Amniotic stem cell (primary cell): Measurements from ENCODE around the gene COG6.
A peak's percentile ranks its signal among the peaks of the same experiment; 100 is the strongest.

Source experiments
- DNase-seq: peaks from one replicate; lab custom pipeline; 2025; lab: John Stamatoyannopoulos, UW

The COG6 gene

DNA sequence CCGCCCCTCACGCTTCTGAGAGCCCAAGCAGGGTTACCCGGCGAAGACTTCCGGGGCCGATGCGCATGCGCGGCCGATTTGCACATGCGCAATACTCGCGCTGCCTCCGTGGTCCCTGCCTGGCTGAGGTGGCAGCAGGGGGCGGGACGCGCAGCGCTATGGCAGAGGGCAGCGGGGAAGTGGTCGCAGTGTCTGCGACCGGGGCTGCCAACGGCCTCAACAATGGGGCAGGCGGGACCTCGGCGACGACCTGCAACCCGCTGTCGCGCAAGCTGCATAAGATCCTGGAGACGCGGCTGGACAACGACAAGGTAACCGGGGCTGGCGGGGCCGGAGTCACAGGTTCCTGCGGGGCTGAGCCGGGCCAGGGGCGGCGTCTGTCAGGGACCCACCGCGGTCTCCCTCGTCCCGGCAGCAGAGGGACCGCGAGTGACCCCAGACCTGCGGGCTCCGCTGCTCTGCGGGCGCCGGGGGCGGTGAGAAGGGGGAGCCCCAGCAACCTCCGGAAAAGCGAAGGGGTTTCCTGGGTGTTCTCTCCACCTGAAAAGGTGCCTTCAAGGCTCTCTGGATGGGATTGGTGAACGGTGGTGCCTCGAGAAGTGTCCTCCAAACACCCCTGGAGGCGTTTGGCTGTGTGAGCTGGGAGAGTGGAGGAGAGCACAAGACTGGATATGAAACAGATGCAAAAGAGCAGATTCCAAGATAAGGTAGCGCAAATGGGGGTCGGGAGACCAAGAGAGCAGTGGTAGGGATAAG is at the start of gene COG6:
COG6 (plus strand) TSS at position 94 of the 756 bp plus-strand sequence; CDS start at position 159, 65 bp downstream.
- DNase-seq = peak; percentile 61

DNA sequence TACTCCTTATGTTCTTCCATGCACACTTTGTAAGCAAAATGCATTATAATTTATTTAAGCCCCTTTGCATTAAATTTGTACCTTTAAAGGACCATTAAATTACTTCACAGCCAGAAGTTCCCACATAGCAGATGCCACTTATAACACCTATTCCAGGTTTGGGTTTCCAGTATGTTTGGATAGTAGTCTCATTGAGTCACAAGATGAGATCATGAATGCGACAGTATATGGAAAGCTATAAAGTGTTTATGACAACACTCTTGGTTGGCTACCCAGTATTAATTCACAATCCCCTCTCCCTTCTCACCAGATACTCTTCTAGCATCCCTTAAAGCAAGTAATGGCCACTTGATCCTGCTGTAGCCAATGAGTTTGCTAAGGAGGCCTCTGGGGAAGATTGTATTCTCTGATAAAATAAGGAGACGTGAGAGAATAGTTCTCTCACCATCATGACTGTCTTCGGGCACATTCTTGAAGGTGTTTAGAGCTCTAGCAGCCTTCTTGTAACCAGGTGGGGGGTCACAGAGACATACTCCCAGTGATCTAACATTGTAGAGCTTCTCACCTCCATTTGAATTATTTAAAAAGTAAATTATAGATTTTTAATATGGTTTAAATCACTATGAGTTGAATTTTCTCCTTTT is 49.7 kb upstream of the COG6 start:
- DNase-seq = no peak

DNA sequence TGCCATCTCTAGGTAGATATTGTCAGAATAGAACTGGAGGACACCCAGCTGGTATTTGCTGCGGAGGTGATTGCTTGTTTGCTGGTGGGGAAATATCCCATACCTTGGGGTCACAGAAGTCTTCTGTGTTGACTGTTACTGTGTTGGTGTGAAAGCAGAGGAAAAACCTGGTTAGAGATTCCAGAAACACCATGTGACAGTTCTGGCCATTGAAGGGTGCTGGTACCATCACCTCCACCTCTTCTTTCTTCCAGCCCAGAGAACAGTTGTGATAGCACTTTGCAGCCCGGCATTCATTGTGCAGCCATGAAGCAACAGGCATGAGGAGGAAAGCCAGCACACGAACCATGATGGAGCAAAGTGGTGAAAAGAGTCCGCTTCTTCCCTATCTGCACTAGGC is 47.6 kb upstream of the COG6 start:
- no peak for DNase-seq

DNA sequence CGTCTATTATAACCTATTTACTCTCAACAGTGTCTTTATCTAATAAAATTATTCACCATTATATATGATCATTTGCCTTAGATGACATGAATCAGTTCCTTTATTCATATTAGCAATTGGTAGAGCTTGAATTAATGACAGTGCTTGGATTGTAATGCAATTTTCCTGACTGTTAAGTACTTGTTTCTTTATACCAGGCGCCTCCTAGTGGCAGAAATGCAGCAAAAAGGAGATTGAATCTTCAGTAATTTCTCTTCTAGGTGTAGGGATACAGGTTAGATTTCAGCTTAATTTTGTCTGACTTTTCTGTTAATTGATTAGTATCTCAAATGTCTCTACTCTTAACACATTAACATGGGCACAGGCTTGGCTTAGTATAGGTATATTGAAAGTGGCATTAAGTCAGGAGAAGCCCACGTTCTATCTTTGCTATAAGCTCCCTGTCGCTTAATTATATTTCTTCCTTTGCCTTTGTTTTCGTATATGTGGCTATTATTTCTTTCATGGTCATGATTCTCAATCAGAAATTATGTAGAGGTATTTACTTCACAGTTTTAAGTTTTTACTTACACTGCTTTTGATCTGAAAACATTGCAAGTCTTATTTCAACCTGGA is 43.3 kb upstream of the COG6 start:
- peak; percentile 62 for DNase-seq

DNA sequence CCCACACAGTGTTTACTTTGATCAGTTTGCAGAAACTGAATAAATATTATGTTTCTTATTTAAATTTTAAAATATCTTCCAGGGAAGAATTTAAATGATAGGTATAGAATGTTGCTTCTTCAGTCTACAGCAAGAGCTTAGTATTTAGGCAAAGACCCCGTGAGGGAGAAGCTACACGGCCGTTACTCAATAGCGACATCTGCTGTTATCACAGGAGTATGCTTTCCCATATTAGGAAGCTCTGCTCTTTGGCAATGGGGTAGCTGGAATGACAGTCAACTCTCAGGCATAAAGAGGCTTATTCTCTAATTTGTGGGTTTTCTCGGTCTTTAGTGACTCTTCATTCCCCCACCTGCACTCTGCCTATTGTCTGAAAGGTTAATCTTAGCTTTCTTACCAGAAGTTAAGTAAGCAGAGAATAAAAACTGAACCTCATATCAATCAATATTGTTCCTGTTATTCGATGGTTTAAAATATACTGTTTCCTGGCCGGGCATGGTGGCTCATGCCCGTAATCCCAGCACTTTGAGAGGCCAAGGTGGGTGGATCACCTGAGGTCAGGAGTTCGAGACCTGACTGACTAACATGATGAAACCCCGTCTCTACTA is 39.3 kb upstream of the COG6 start:
- peak; percentile 28 for DNase-seq

DNA sequence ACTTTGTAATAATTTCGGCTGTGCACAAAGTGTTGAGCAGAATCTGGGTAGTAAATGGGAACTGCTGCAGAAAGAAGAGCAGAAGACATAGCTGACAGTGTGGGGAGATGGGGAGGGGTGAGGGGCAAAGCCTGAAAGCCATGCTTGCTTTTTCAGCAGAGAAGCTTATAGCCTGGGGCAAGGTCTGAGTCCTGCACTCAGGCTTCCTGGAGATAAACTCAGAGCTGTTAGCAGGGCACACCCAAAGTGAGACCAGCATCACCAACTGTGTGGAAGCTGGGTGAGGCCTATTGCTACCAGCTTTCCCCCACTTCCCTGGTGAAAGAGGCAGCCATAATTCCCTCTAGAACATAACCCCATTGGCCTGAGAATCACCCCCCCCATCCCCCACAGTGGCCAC is 36.9 kb upstream of the COG6 start:
- no peak for DNase-seq

DNA sequence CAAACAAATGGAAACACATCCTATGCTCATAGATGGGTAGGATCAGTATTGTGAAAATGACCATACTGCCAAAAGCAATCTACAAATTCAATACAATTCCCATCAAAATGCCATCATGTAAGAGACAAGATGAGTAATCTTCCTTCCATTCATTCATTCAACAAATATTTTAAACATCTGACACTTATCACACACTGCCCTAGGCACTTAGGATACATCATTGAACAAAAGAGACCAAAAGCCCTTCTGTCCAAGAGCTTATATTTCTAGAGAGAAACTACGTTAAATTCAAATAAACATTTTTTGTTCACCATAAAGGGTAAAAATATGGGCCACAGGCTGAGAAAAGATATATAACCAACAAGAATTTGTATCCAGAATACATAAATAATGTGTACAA is 32.0 kb upstream of the COG6 start:
- DNase-seq = no peak

DNA sequence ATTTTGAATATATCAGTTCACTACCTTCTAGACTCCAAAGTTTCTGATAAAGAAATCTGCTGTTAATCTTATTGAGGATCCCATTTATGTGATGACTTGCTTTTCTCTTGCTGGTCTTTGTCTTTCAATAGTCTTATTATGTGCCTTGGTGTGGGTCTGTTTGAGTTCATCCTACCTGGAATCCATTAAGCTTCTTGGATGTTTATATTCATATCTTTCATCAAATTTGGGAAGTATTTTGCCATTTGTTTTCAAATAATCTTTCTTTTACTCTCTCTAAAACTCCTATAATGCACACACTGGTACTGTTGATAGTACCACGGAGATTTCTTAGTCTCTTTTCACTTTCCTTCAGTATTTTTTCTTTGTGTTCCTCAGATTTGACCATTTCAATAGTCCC is 24.2 kb upstream of the COG6 start:
- DNase-seq = no peak

DNA sequence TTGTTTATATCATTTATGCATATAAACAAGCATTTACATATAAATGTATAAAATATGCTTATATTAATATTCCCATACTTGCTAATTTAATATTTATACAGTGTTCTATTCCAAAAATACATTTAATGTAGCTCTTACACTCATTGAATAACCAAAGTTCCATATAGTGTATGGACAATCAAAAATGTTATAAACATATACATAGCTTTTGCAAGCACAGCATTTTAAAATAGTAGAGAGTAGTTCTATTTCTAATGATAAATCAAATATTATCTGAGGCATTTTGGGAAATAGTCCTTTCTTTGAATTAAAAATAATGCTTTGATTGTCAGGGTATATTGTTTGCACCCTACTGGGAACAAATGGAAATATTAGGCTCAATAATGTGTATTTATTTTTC is 22.5 kb upstream of the COG6 start:
- no peak for DNase-seq

DNA sequence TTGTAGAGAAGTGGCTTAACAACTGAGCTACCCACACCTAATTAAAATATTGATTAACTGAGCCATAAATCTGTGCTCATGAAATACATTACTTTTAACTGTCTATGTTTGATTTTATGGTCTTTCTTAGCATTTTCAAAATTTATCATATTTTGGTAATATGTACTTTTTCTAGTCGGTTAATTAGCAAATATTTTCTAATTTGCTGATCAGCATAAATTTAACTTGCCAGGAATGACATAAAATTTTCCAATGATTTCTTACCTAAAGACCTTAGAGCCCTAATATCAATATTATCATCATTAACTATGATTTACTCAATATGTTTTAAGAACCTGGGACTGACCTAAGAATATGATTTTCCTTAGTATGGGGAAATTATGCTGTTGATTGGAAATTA is 19.9 kb upstream of the COG6 start:
- DNase-seq = no peak

DNA sequence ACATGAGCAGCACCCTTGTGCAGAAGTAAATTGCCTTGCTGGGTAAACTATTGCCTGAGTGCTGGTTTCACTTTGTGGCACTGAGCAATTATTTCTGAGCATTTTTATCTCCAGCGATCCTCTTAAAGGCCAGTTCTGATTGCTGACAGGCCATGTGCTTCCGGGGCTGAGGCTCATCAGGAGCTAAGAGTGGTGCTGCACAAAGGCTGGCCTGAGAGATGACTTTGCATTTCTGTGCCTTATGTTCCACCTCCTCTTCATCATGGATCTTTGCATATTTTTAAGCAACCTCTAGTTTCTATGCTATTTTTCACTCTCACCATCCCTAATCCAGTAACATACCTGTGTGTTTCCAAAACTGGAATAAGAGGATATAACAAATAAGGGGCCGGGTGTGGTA is 17.6 kb upstream of the COG6 start:
- DNase-seq = no peak

DNA sequence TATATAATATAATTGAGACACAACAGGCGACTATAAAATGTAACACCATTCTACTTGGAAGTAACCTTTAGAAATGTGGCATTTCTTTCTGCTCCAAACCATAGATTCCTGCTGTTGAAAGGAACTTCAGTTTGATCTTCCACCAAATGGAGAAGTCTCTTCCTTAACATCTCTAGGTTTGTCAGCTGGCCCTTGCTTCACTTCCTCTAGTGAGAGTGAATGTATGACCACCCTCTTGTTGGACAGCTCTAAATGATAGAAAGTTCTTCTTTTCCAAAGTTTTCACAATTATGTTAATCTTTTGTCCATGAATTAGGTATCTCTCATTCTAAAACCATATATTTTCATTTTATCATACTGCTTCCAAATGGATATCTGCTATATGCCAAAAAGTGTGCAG is 13.8 kb upstream of the COG6 start:
- no peak for DNase-seq

DNA sequence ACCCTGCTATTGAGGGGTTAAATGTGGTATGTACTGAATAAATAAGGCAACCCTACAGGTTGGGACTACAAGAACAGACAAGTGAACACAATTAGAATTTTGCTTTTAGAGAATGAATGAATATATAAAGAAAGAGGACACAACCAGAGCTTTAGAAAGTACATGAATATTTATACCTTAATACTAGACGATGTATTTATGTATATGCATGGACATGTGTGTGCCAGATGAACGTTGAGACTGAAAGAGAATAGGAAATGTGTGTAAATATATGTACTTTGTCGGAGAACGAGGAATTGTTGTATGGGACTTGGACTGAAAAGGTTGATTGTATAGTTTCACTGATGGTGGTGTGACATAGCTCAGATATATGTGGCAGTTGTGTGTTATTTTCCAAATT is 9.3 kb upstream of the COG6 start:
- no peak for DNase-seq

DNA sequence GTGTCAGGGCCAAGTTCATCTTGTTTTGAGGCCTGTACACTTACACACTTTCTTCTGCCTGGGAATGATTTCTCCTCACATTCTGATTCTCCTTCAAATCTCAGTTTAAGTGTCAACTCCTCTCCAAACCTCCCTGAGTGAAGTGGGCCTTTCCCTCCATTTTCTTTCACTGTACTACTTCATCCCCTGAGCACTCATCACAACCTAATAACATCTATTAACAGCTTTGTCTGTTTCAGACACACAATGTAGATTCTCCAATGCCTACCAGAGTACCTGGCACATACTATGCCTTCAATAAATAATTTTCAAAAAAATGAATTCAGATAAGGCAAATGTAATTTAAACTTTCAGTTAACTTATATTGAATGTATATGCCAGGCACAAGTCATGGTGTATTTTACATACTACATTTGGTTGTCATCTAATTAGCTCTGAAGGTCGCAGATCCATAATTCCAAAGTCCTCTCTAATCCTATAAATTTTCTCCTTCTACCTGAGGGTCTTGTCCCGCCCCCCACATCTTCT is 357 bp upstream of the COG6 start:
- DNase-seq = no peak

DNA sequence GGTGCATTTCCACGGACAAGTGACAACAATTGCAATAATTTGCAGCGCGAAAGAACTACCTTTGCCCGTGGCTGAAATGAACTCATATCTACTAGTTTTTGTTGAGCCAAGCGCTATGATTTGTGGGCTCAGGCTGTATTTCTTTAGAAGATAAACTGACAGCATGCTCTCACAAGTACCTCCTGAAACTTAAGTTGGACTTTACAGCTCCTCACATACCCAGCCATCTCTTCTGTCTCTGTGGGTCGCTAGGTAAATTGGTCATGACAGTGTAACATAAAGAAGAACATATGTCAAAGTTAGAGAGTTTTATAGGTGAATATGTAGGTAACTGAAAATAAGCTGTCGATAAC is 839 bp downstream of the COG6 start:
- no peak for DNase-seq

DNA sequence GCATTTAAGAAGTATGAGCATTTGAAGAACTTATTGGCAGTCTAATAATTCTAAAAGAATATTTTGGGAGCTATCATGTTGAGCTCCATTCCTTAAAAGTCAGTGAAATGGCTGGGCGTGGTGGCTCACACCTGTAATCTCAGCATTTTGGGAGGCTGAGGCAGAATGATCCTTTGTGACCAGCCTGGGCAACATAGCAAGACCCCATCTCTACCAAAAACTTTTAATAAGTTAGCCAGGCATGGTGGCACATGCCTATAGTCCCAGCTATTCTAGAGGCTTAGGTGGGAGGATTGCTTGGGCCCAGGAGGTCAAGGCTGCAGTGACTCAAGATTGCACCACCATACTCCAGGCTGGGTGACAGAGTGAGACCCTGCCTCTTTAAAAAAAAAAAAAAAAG is 8.0 kb downstream of the COG6 start:
- DNase-seq = no peak

DNA sequence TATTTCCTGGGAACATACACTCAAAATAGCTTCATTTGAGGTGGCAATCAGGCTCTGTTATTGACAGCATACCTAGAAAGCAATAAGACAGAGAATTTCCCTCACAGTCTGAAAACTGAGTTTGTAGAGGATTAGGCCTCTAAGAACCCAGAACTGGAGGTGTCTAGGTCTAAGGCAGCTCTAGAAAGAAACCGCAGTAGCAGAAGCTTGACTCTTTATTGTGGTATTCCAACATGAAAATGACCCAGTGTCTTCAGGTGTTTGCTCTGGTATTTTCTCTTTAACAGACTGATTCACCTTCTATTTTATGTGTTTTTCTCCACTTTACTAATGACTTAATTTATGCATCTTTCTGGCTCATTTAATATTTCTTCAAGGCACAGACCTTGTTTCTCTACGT is 8.5 kb downstream of the COG6 start:
- no peak for DNase-seq

DNA sequence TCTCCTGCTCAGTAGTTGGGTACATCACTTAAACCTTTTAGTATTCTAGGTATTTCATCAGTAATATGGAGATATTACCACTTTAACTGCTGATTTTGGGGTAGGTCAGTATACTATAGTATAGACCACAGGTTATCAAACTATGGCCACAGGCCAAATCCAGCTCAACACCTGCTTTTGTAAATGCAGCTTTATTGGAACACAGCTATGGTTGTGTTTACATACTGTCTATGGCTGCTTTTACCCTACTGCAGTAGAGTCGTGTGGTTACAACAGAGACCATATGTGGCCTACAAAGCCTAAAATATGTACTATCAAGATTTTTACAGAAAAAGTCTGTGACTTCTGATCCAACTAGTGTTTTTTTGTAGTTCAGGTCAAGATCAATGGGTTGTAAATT is 10.3 kb downstream of the COG6 start:
- no peak for DNase-seq

DNA sequence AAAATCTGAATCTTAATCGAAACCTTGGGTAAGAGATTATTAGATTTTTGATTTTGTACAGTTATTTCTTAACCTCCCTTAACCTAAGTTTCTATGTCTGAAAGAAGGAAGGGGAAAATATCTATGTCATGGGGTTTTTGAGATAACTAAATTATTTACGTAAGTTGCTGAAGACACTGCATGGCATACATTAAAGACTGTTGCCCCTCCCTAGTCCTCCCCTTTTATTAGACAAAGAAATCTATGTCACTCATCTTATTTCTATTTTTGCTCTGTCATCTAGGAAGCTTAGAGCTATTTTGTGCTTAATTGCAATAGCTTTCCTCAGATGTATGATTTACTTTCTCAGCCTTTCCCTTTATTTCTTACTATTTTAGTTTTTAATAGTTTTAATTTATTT is 15.0 kb downstream of the COG6 start:
- DNase-seq = no peak

DNA sequence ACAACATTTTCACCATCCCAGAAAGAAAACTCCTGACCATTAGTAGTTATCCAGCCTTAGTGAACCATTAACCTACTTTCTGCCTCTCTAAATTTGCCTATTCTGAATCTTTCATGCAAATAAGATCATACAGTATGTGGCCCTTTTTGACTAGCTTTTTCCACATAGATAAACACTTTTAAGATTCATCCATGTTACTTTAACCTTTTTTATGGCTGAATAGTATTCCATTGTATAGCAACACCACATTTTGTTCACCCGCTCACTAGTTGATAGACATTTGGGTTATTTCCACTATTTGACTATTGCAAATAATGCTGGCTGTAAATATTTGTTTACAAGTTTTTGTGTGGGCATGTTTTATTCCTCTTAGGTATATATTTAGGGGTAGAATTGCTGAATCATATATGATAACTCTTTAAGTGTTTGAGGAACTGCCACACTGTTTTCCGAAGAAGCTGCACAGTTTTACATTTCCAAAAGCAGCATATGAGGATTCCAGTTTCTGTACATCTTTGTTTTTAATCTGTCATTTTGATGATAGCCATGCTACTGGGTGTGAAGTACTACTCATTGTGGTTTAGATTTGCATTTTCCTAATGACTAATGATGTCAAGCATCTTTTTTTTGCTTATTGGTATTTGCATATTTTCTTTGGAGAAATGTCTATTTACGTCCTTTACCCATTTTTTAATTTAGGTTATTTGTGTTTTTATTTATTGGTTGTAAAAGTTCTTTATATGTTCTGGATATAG is 17.1 kb downstream of the COG6 start:
- no peak for DNase-seq

DNA sequence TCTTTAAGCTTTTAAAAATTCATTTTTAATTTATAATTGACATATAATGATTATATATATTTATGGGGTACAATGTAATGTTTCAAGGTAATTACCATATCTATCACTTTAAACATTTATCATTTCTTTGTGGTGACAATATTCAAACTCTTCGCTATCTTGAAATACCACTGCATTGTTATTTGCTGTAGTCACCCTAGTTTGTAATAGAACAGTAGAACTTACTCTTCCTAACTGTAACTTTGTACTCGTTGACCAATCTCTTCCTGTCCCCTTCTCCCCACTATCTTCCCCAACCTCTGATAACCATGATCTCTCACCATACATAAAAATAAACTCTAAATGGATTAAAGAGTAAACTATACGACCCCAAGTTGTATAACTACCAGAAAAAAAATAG is 20.4 kb downstream of the COG6 start:
- no peak for DNase-seq

DNA sequence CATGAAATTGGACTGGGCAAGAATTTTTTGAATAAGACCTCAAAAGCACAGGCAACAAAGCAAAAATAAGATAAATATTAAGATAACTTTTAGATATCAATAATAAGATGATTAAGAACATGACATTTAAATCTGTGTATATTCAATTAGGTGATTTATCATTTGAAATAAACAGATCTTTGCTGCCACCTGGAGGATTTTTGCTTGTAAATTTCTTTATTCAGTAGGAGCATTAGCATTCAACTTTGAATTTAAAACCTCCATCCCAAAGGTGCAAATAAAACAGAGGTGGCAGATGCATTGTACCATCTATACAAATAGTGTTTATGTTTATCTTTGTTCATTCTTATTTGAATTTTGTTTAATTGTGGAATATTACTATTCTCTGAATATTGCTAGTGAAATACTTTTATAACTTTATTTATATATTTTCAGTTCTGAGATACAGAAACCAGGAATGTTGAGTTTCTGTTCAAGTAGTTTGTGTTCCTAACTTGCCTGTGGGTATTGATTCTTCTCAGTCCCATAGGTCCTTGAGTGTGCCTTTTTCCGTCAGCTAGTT is 20.9 kb downstream of the COG6 start:
- peak; percentile 26 for DNase-seq
